Trophoblast cell (in vitro differentiated cells and primary cell): ENCODE data around the gene MFSD11.

ENCODE experiments used
- DNase-seq, 2 donors: peaks; one replicate each; pipeline ENCODE4 v3.0.0-alpha.2; 2016
- H2AFZ ChIP-seq: 2 replicates; pipeline ENCODE4 v1.6.1; 2013; ENCODE audit warnings: low read length, moderate library complexity, mild to moderate bottlenecking; ENCODE audit not compliant: insufficient read depth, poor library complexity
- H2AK5ac ChIP-seq: 2 replicates; pipeline ENCODE4 v1.6.1; 2013; ENCODE audit warnings: mild to moderate bottlenecking, low read length
- H2BK120ac ChIP-seq: 2 replicates; pipeline ENCODE4 v1.6.1; 2013; ENCODE audit warnings: low read length, mild to moderate bottlenecking, moderate library complexity; ENCODE audit not compliant: insufficient read depth, poor library complexity
- H2BK12ac ChIP-seq: 2 replicates; pipeline ENCODE4 v1.6.1; 2013; ENCODE audit warnings: mild to moderate bottlenecking, low read length, moderate library complexity
- H2BK5ac ChIP-seq: 2 replicates; pipeline ENCODE4 v1.6.1; 2013; ENCODE audit warnings: low read length, low read depth, moderate library complexity, mild to moderate bottlenecking; ENCODE audit not compliant: poor library complexity
- H3K14ac ChIP-seq: 2 replicates; pipeline ENCODE4 v1.6.1; 2013; ENCODE audit warnings: mild to moderate bottlenecking, low read length
- H3K18ac ChIP-seq: 2 replicates; pipeline ENCODE4 v1.6.1; 2013; ENCODE audit warnings: mild to moderate bottlenecking, low read length
- H3K23ac ChIP-seq: 2 replicates; pipeline ENCODE4 v1.6.1; 2013; ENCODE audit warnings: low read length
- H3K27ac ChIP-seq: 2 replicates; pipeline ENCODE4 v1.5.1; 2013; ENCODE audit warnings: low read depth, mild to moderate bottlenecking, inconsistent platforms, low read length, moderate library complexity
- H3K27me3 ChIP-seq: 2 replicates; pipeline ENCODE4 v1.6.1; 2013; ENCODE audit warnings: inconsistent platforms, mild to moderate bottlenecking, low read length, moderate library complexity; ENCODE audit not compliant: insufficient read depth
- H3K36me3 ChIP-seq, 2 experiments: 1 replicate in 1 of 2; 2 replicates in 1 of 2; pipeline ENCODE4 v1.6.1; 2013; ENCODE audit warnings: low read length in 2 of 2, mild to moderate bottlenecking in 2 of 2, moderate library complexity in 1 of 2; ENCODE audit not compliant: insufficient read depth in 2 of 2, control insufficient read depth in 1 of 2
- H3K4ac ChIP-seq: 2 replicates; pipeline ENCODE4 v1.6.1; 2013; ENCODE audit warnings: low read depth, mild to moderate bottlenecking, low read length, moderate library complexity
- H3K4me1 ChIP-seq, 2 experiments: 1 replicate in 1 of 2; 2 replicates in 1 of 2; pipeline ENCODE4 v1.6.1; 2013; ENCODE audit warnings: low read length in 2 of 2, mild to moderate bottlenecking in 2 of 2, moderate library complexity in 1 of 2; ENCODE audit not compliant: insufficient read depth in 2 of 2, control insufficient read depth in 1 of 2
- H3K4me2 ChIP-seq: 2 replicates; pipeline ENCODE4 v1.6.1; 2013; ENCODE audit warnings: inconsistent platforms, mild to moderate bottlenecking, low read length, moderate library complexity
- H3K4me3 ChIP-seq: 2 replicates; pipeline ENCODE4 v1.5.1; 2013; ENCODE audit warnings: mild to moderate bottlenecking, low read depth, low read length, inconsistent platforms
- H3K79me1 ChIP-seq: one replicate; pipeline ENCODE4 v1.6.1; 2013; ENCODE audit warnings: low read length
- H3K79me2 ChIP-seq: 2 replicates; pipeline ENCODE4 v1.6.1; 2013; ENCODE audit warnings: low read length, mild to moderate bottlenecking; ENCODE audit not compliant: control insufficient read depth, insufficient read depth, poor library complexity
- H3K9ac ChIP-seq: 2 replicates; pipeline ENCODE4 v1.6.1; 2013; ENCODE audit warnings: mild to moderate bottlenecking, low read length
- H3K9me3 ChIP-seq: 2 replicates; pipeline ENCODE4 v1.6.1; 2013; ENCODE audit warnings: low read depth, mild to moderate bottlenecking, control low read depth, inconsistent platforms, low read length; ENCODE audit not compliant: insufficient read depth
- H4K12ac ChIP-seq: 2 replicates; pipeline ENCODE4 v1.6.1; 2013; ENCODE audit warnings: low read depth, mild to moderate bottlenecking, low read length, moderate library complexity
- H4K8ac ChIP-seq: 2 replicates; pipeline ENCODE4 v1.6.1; 2013; ENCODE audit warnings: low read depth, mild to moderate bottlenecking, low read length, moderate library complexity
- H4K91ac ChIP-seq: one replicate; pipeline ENCODE4 v1.6.1; 2013; ENCODE audit warnings: low read depth, mild to moderate bottlenecking, low read length, moderate library complexity
- WGBS: extraction: QIAGEN DNeasy Blood & Tissue Kit; methylation state at CpG from one replicate; pipeline ENCODE4 v1.1.7; 2013; ENCODE audit warnings: missing lambda C conversion rate; ENCODE audit not compliant: insufficient read length, insufficient coverage; ENCODE audit errors: extremely low coverage; 5-methylcytosine and 5-hydroxymethylcytosine counted together

Gene MFSD11

DNA sequence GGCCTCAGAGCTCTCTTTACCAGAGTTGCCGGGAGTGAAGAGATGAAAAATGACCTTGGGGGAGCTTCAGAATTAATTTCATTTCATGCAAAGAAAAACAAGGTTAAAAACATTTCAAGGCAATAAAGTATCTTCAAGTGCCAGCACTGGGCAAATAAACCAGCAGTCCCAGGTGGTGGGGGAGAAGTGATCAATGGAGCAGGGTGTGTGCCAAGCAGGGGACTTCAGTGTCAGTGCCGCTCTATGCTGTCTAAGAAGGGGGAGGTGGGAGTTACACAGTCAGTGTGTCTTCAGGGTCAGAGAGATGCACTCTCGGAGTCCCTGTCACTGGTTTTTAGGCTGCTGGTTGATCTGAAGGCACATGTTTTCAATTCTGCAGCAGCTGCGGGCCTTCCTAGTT, 73.0 kb downstream of the MFSD11 start:
- no peak overlapping the region for H3K14ac ChIP-seq
- WGBS, result no CpG with 5 or more reads among the region's 4 CpGs

GRCh38 chr17:76811834-76812233, 73.9 kb downstream of the MFSD11 start:
- Histone ChIP-seq H3K79me2 (no peaks in the 10 kb centered on the region), H2BK120ac (no peak overlapping the region), H4K91ac (no peak overlapping the region), H3K18ac (no peak overlapping the region), H4K8ac (no peak overlapping the region), H3K4me3 (no peak overlapping the region), H2AFZ (no peak overlapping the region), H3K9ac (no peak overlapping the region), H4K12ac (no peak overlapping the region), H3K27ac (no peak overlapping the region), H3K14ac (no peak overlapping the region), H2BK5ac (no peak overlapping the region), H3K4me1 (no peaks in the 10 kb centered on the region), H3K27me3 (no peaks in the 10 kb centered on the region), H3K9me3 (peaks cover 3% of the 10 kb centered on the region), H3K79me1 (no peaks in the 10 kb centered on the region), H3K4me2 (no peak overlapping the region), H3K4ac (no peak overlapping the region), H3K36me3 (no peaks in the 10 kb centered on the region), H2AK5ac (no peak overlapping the region), H3K23ac (no peak overlapping the region), H2BK12ac (no peak overlapping the region)
- DNase-seq, result no peak
- WGBS, result no CpG with 5 or more reads among the region's 5 CpGs

More for the DNA sequence above, 73.0 kb downstream of the MFSD11 start:
- Histone ChIP-seq H3K23ac (no peak overlapping the region), H2BK12ac (no peak overlapping the region), H3K79me1 (no peaks in the 10 kb centered on the region), H4K8ac (no peak overlapping the region), H3K9me3 (peaks cover 3% of the 10 kb centered on the region), H3K18ac (no peak overlapping the region), H3K4me1 (no peaks in the 10 kb centered on the region), H2BK120ac (no peak overlapping the region), H2BK5ac (no peak overlapping the region), H2AK5ac (no peak overlapping the region), H3K4ac (no peak overlapping the region), H3K4me3 (no peak overlapping the region), H4K12ac (no peak overlapping the region), H2AFZ (no peak overlapping the region), H3K79me2 (no peaks in the 10 kb centered on the region), H3K36me3 (no peaks in the 10 kb centered on the region), H3K27me3 (no peaks in the 10 kb centered on the region), H4K91ac (no peak overlapping the region), H3K27ac (no peak overlapping the region), H3K9ac (no peak overlapping the region), H3K4me2 (no peak overlapping the region)
- DNase-seq, result no peak

DNA sequence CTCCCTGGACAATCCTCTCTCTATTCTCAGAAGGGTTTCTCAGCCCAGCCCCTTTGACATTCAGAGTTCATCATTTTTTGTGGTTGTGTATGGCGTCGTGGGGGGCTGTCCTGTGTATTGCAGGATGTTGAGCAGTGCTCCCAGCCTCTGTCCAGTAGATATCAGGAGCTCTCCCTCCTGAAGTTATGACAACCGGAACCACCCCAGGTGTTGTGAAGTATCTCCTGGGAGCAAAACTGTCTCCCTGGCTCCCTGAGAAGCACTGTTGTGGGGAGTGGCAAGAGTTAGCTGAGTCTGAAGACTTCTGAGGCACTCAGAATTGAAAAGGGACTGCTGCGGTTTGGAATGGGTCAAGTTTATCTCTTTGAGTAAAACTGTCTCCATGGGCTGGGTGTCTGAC, 74.3 kb downstream of the MFSD11 start:
- Histone ChIP-seq H3K14ac (no peak overlapping the region), H3K79me2 (no peaks in the 10 kb centered on the region), H3K18ac (no peak overlapping the region), H3K9ac (no peak overlapping the region), H3K4me1 (no peaks in the 10 kb centered on the region), H2AK5ac (no peak overlapping the region), H2BK12ac (no peak overlapping the region), H4K8ac (no peak overlapping the region), H2AFZ (no peak overlapping the region), H3K4ac (no peak overlapping the region), H4K12ac (no peak overlapping the region), H2BK120ac (no peak overlapping the region), H3K36me3 (no peaks in the 10 kb centered on the region), H3K4me3 (no peak overlapping the region), H3K4me2 (no peak overlapping the region), H3K27ac (no peak overlapping the region), H3K9me3 (no peaks in the 10 kb centered on the region), H4K91ac (no peak overlapping the region), H3K27me3 (no peaks in the 10 kb centered on the region), H2BK5ac (no peak overlapping the region), H3K23ac (no peak overlapping the region), H3K79me1 (no peaks in the 10 kb centered on the region)
- no CpG with 5 or more reads among the region's 4 CpGs for WGBS
- DNase-seq, result no peak

DNA sequence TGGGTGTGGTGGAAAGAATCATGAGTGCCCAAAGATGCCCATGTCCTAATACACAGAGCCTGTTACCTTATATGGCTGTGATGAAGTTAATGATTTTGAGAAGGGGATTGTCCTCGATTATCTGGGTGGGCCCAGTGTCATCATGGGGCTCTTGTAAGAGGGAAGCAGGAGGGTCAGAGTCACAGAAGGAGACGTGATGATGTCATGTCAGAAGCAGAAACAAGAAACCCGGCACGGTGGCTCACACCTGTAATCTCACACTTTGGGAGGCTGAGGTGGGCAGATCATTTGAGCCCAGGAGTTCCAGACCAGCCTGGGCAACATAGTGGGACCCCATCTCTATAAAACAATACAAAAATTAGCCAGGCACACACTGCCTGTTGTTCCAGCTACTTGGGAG, 75.0 kb downstream of the MFSD11 start:
- H4K12ac ChIP-seq, result no peak overlapping the region
- no peaks in the 10 kb centered on the region for H3K79me2 ChIP-seq
- H3K9me3 ChIP-seq, result no peaks in the 10 kb centered on the region
- no CpG with 5 or more reads among the region's 4 CpGs for WGBS
- DNase-seq, result no peak
- no peaks in the 10 kb centered on the region for H3K79me1 ChIP-seq
- H2BK120ac ChIP-seq, result no peak overlapping the region
- H3K4me2 ChIP-seq, result no peak overlapping the region
- no peaks in the 10 kb centered on the region for H3K4me1 ChIP-seq
- H2AFZ ChIP-seq, result no peak overlapping the region
- H4K91ac ChIP-seq, result no peak overlapping the region
- no peak overlapping the region for H2BK5ac ChIP-seq
- no peak overlapping the region for H3K9ac ChIP-seq
- no peak overlapping the region for H2BK12ac ChIP-seq
- H4K8ac ChIP-seq, result no peak overlapping the region
- no peak overlapping the region for H2AK5ac ChIP-seq
- H3K23ac ChIP-seq, result no peak overlapping the region
- H3K4me3 ChIP-seq, result no peak overlapping the region
- H3K27ac ChIP-seq, result no peak overlapping the region
- H3K14ac ChIP-seq, result no peak overlapping the region
- H3K18ac ChIP-seq, result no peak overlapping the region
- H3K4ac ChIP-seq, result no peak overlapping the region
- H3K27me3 ChIP-seq, result no peaks in the 10 kb centered on the region
- H3K36me3 ChIP-seq, result no peaks in the 10 kb centered on the region
